HepG2 (cell line): Measurements from ENCODE around the gene GMPPB. TPM values are rescaled to one million over a fixed set of nuclear protein-coding genes. Genes with fewer than 3 reads are reported as not detected.

Experiments
- BRD4 ChIP-seq: sonication (generic); formaldehyde crosslinking; IDR thresholded peaks from 2 replicates; pipeline ENCODE4 v1.4.0; 2020; ENCODE audit warnings: missing genetic modification reagents
- CENPX ChIP-seq: sonication (generic); formaldehyde crosslinking; IDR thresholded peaks from 2 replicates; pipeline ENCODE4 v1.9.0; 2021; ENCODE audit warnings: mild to moderate bottlenecking, missing genetic modification reagents, moderate library complexity
- DMTF1 ChIP-seq: sonication (generic); formaldehyde crosslinking; IDR thresholded peaks from 2 replicates; pipeline ENCODE4 v1.4.0; 2020; ENCODE audit warnings: mild to moderate bottlenecking, missing genetic modification reagents
- HMGXB3 ChIP-seq: sonication (generic); formaldehyde crosslinking; IDR thresholded peaks from 2 replicates; pipeline ENCODE4 v1.4.0; 2020; ENCODE audit warnings: missing genetic modification reagents, borderline replicate concordance
- HMGXB4 ChIP-seq, 2 experiments: sonication (generic) in 1 of 2; formaldehyde crosslinking in 1 of 2; IDR thresholded peaks; 2 replicates each; pipeline versions ENCODE4 v1.4.0 to v1.6.1; 2018 to 2020; ENCODE audit warnings: missing genetic modification reagents in 2 of 2, borderline replicate concordance in 1 of 2, low read depth in 1 of 2, mild to moderate bottlenecking in 1 of 2, missing biosample characterization in 1 of 2
- LCORL ChIP-seq, 2 experiments: fragments of 450-650 bp in 1 of 2; sonication (generic) in 1 of 2; formaldehyde crosslinking in 1 of 2; IDR thresholded peaks; 2 replicates each; pipeline versions ENCODE4 v1.5.0 to v1.6.1; 2017 to 2020; ENCODE audit warnings: antibody characterized with exemption in 1 of 2, missing genetic modification reagents in 1 of 2
- MIXL1 ChIP-seq: IDR thresholded peaks from 2 replicates; pipeline ENCODE4 v1.6.1; 2016
- SIN3A ChIP-seq: IDR thresholded peaks from 2 replicates; pipeline ENCODE4 v1.6.1; 2011; ENCODE audit warnings: low read depth, mild to moderate bottlenecking, control low read depth, low read length, borderline replicate concordance
- TAF1 ChIP-seq: sonication (generic); formaldehyde crosslinking; IDR thresholded peaks from 2 replicates; pipeline ENCODE4 v1.4.0; 2020; ENCODE audit warnings: missing genetic modification reagents
- TOPORS ChIP-seq: sonication (generic); formaldehyde crosslinking; IDR thresholded peaks from 2 replicates; pipeline ENCODE4 v1.8.0; 2023; ENCODE audit warnings: mild to moderate bottlenecking, missing genetic modification reagents
- ZBTB8A ChIP-seq: sonication (generic); formaldehyde crosslinking; IDR thresholded peaks from 2 replicates; pipeline ENCODE4 v1.4.0; 2020; ENCODE audit warnings: mild to moderate bottlenecking, low read depth, missing genetic modification reagents, borderline replicate concordance
- ZNF138 ChIP-seq: sonication (generic); formaldehyde crosslinking; IDR thresholded peaks from 2 replicates; pipeline ENCODE4 v1.5.0; 2020; ENCODE audit warnings: mild to moderate bottlenecking, low read depth, missing genetic modification reagents
- ZNF17 ChIP-seq: sonication (generic); formaldehyde crosslinking; IDR thresholded peaks from 2 replicates; pipeline ENCODE4 v1.5.0; 2020; ENCODE audit warnings: mild to moderate bottlenecking, missing genetic modification reagents
- ZNF225 ChIP-seq: sonication (generic); formaldehyde crosslinking; IDR thresholded peaks from 2 replicates; pipeline ENCODE4 v1.4.0; 2020; ENCODE audit warnings: mild to moderate bottlenecking, missing genetic modification reagents
- ZNF660 ChIP-seq: sonication (generic); formaldehyde crosslinking; IDR thresholded peaks from 2 replicates; pipeline ENCODE4 v1.5.1; 2020; ENCODE audit warnings: mild to moderate bottlenecking, low read depth, missing genetic modification reagents, borderline replicate concordance
- ZNF709 ChIP-seq: sonication (generic); formaldehyde crosslinking; IDR thresholded peaks from 2 replicates; pipeline ENCODE4 v1.5.0; 2020; ENCODE audit warnings: mild to moderate bottlenecking, missing genetic modification reagents
- ZNF746 ChIP-seq: sonication (generic); formaldehyde crosslinking; IDR thresholded peaks from 2 replicates; pipeline ENCODE4 v1.8.0; 2022; ENCODE audit warnings: mild to moderate bottlenecking, missing genetic modification reagents
- ZNF747 ChIP-seq: sonication (generic); formaldehyde crosslinking; IDR thresholded peaks from 2 replicates; pipeline ENCODE4 v1.8.1; 2023; ENCODE audit warnings: missing genetic modification reagents, mild to moderate bottlenecking, borderline replicate concordance
- ZNF768 ChIP-seq: sonication (generic); formaldehyde crosslinking; IDR thresholded peaks from 2 replicates; pipeline ENCODE4 v1.4.0; 2020; ENCODE audit warnings: missing genetic modification reagents
- ZNF83 ChIP-seq: sonication (generic); formaldehyde crosslinking; IDR thresholded peaks from 2 replicates; pipeline ENCODE4 v1.4.0; 2020; ENCODE audit warnings: missing genetic modification reagents, mild to moderate bottlenecking, borderline replicate concordance
- ZSCAN9 ChIP-seq: IDR thresholded peaks from 2 replicates; pipeline ENCODE4 v1.6.1; 2016; ENCODE audit warnings: borderline replicate concordance
- polyA plus RNA-seq, 8 experiments: library from polyadenylated mRNA; depleted of rRNA in 3 of 8; stranded (reverse) in 7 of 8; unstranded in 1 of 8; fragments of >200 nt; fragmentation: Illumina TruSeq in 4 of 8; extraction: Trizol in 4 of 8; gene quantifications; 2 replicates each; pipeline versions ENCODE4 v1.2.1 to v1.2.3, GENCODE V29; 2011 to 2016; ENCODE audit warnings: low read depth in 4 of 8, missing spikeins in 1 of 8, mixed read lengths in 1 of 8; ENCODE audit not compliant: insufficient read depth in 1 of 8
- total RNA-seq, 5 experiments: library from RNA; depleted of rRNA; stranded (reverse); fragments of >200 nt; fragmentation: Illumina TruSeq; extraction: Trizol; gene quantifications; 2 replicates each; pipeline ENCODE4 v1.2.3, GENCODE V29; 2016; ENCODE audit warnings: low read depth in 1 of 5

Gene GMPPB
- total and polyA plus RNA-seq, 2 of the 13 experiments (the other 11 are each of a cell fraction or from before 2014, with no cell fraction given) = 6.5 to 23.1 TPM

- TF ChIP-seq LCORL (IDR thresholded peaks at IDR 0.05) (no peak), LCORL (CRISPR knock-in tag; IDR thresholded peaks at IDR 0.05) (peak; percentile 67; the same call in 1 of the 2 replicates), HMGXB3 (CRISPR knock-in tag) (no peak), CENPX (CRISPR knock-in tag) (no peak), ZBTB8A (CRISPR knock-in tag) (no peak), ZNF138 (CRISPR knock-in tag) (no peak), ZNF83 (no peak), TAF1 (CRISPR knock-in tag) (peak; percentile 67; the same call in 1 of the 2 replicates), HMGXB4 (CRISPR knock-in tag; IDR thresholded peaks at IDR 0.05; ENCODE audit: borderline replicate concordance in 1 of 2, low read depth in 1 of 2) (peak; percentile 86 to 92), TOPORS (CRISPR knock-in tag) (no peak), ZNF660 (CRISPR knock-in tag) (no peak), ZNF747 (CRISPR knock-in tag) (peak; percentile 58; the same call in 1 of the 2 replicates), DMTF1 (CRISPR knock-in tag) (no peak), MIXL1 (CRISPR knock-in tag) (no peak), BRD4 (CRISPR knock-in tag) (peak; percentile 74; the same call in 1 of the 2 replicates), ZNF17 (CRISPR knock-in tag) (no peak), ZNF746 (no peak), ZNF225 (CRISPR knock-in tag) (peak; percentile 69; the same call in 1 of the 2 replicates), ZSCAN9 (CRISPR knock-in tag) (0 out of 2 replicates have a peak, but pooled peaks have one; percentile 55), ZNF768 (CRISPR knock-in tag) (peak; percentile 73), ZNF709 (CRISPR knock-in tag) (0 out of 2 replicates have a peak, but pooled peaks have one; percentile 32), SIN3A (0 out of 2 replicates have a peak, but pooled peaks have one; percentile 55)
Measured at GRCh38 chr3:49689046-49689907, 34.5 kb downstream of the GMPPB start, which contains the start of the genes MST1 and RNF123 (continued).
